ENCODE measurements around the gene VAMP7. TPM values are rescaled to one million over a fixed set of nuclear protein-coding genes. Genes with fewer than 3 reads are reported as not detected.
"Not testable (repeated sequence)": the region's sequence is repeated elsewhere in the genome, so short reads cannot be mapped to it uniquely, and the experiment has no call there.

The VAMP7 gene
- polyA plus RNA-seq, 1 donor (not counting 4 experiments of a cell fraction or from before 2014, with no cell fraction given): 41.5 TPM

DNA sequence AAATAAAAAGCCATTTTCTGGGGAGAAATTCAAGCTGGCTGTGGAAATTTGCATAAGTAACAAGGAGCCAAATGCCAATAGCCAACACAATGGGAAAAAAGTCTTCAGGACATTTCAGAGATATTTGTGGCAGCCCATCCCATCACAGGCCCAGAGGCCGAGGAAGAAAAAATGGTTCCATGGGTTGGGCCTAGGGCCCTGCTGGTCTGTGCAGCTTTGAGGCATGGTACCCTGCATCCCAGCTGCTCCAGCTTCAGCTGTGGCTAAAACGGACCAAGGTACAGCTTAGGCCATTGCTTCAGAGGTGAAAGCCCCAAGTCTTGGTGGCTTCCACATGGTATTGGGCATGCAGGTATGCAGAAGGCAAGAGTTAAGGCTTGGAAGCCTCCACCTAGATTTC, 102.2 kb downstream of the VAMP7 start:
- no peak overlapping the region for H3K9ac ChIP-seq (ENCODE audit: control insufficient read depth, extremely low read depth, insufficient read depth, low read length)
- no peak overlapping the region for H3K4me2 ChIP-seq (ENCODE audit: control insufficient read depth, extremely low read depth, insufficient read depth, low read depth, low read length)
- no peaks in the 10 kb centered on the region for H3K79me2 ChIP-seq (ENCODE audit: control insufficient read depth, insufficient read depth, low read length)
- dilution Hi-C loops (cut with MboI; ENCODE audit: extremely low pct_ligation_motif_present, low sequenced_read_pairs): no loop called here
- no peak for FAIRE-seq
- H2AFZ ChIP-seq (ENCODE audit: control insufficient read depth, low read length): no peak overlapping the region
- H3K4me1 ChIP-seq (ENCODE audit: control insufficient read depth, extremely low read depth, insufficient read depth, low read length): no peaks in the 10 kb centered on the region
- H3K9me1 ChIP-seq (ENCODE audit: control insufficient read depth, extremely low read depth, insufficient read depth, low read length): no peaks in the 10 kb centered on the region
- H3K27ac ChIP-seq (ENCODE audit: control insufficient read depth, insufficient read depth, low read length): no peak overlapping the region
- TF ChIP-seq EZH2 (IDR thresholded peaks at IDR 0.05; ENCODE audit: low read length): no peak
- TF ChIP-seq, protein P1, sequence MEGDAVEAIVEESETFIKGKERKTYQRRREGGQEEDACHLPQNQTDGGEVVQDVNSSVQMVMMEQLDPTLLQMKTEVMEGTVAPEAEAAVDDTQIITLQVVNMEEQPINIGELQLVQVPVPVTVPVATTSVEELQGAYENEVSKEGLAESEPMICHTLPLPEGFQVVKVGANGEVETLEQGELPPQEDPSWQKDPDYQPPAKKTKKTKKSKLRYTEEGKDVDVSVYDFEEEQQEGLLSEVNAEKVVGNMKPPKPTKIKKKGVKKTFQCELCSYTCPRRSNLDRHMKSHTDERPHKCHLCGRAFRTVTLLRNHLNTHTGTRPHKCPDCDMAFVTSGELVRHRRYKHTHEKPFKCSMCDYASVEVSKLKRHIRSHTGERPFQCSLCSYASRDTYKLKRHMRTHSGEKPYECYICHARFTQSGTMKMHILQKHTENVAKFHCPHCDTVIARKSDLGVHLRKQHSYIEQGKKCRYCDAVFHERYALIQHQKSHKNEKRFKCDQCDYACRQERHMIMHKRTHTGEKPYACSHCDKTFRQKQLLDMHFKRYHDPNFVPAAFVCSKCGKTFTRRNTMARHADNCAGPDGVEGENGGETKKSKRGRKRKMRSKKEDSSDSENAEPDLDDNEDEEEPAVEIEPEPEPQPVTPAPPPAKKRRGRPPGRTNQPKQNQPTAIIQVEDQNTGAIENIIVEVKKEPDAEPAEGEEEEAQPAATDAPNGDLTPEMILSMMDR (optimal IDR thresholded peaks at IDR 0.05 in 1 of 3, IDR thresholded peaks at IDR 0.05 in 1 of 3, conservative IDR thresholded peaks at IDR 0.05 in 1 of 3; ENCODE audit: extremely low read depth in 1 of 3, insufficient read depth in 2 of 3, low read length in 3 of 3): no peak
- DNase-seq (ENCODE audit: low read depth, low spot score): no peak
- H3K36me3 ChIP-seq (ENCODE audit: control insufficient read depth in 2 of 2, extremely low read depth in 1 of 2, insufficient read depth in 2 of 2, low read length in 2 of 2): no peaks in the 10 kb centered on the region
- no peaks in the 10 kb centered on the region for H3K27me3 ChIP-seq (ENCODE audit: control insufficient read depth, extremely low read depth, insufficient read depth, low read length)
- H4K20me1 ChIP-seq (ENCODE audit: control insufficient read depth, extremely low read depth, insufficient read depth, low read length): no peaks in the 10 kb centered on the region
- no peaks in the 10 kb centered on the region for H3K9me3 ChIP-seq (ENCODE audit: control insufficient read depth, low read depth, low read length)
- no peak overlapping the region for H3K4me3 ChIP-seq (ENCODE audit: control insufficient read depth in 2 of 3, extremely low read depth in 1 of 3, insufficient read depth in 2 of 3, low read depth in 1 of 3, low read length in 3 of 3)

DNA sequence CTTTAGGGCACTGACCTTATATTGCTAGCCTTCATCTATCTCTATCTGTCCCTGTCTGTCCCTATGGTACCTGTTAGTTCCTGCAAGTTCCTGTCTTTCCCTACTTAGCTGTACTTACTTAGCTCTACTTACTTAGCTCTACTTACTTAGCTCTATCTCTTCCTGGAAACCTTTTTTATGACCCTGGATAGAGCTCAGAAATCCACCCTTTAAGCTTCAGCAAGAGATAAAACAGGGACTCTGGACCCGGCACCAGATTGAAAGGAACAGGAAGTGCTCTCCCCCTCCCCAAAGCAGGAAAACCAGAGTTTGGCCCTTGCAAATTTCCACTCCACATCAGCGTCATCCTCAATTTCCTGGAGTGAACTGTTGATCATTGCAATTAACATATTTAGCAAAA, 104.1 kb downstream of the VAMP7 start:
- dilution Hi-C loops (cut with MboI; ENCODE audit: extremely low pct_ligation_motif_present, low sequenced_read_pairs): no loop called here
- H3K4me3 ChIP-seq (ENCODE audit: control insufficient read depth in 2 of 3, extremely low read depth in 1 of 3, insufficient read depth in 2 of 3, low read depth in 1 of 3, low read length in 3 of 3): no peak overlapping the region
- FAIRE-seq (no peak), DNase-seq (ENCODE audit: low read depth, low spot score) (no peak)
- H3K4me1 ChIP-seq (ENCODE audit: control insufficient read depth, extremely low read depth, insufficient read depth, low read length): no peaks in the 10 kb centered on the region
- no peaks in the 10 kb centered on the region for H3K9me1 ChIP-seq (ENCODE audit: control insufficient read depth, extremely low read depth, insufficient read depth, low read length)
- H3K79me2 ChIP-seq (ENCODE audit: control insufficient read depth, insufficient read depth, low read length): no peaks in the 10 kb centered on the region
- TF ChIP-seq EZH2 (IDR thresholded peaks at IDR 0.05; ENCODE audit: low read length): no peak
- H4K20me1 ChIP-seq (ENCODE audit: control insufficient read depth, extremely low read depth, insufficient read depth, low read length): no peaks in the 10 kb centered on the region
- H3K9me3 ChIP-seq (ENCODE audit: control insufficient read depth, low read depth, low read length): no peaks in the 10 kb centered on the region
- no peak overlapping the region for H3K27ac ChIP-seq (ENCODE audit: control insufficient read depth, insufficient read depth, low read length)
- no peak overlapping the region for H2AFZ ChIP-seq (ENCODE audit: control insufficient read depth, low read length)
- H3K36me3 ChIP-seq (ENCODE audit: control insufficient read depth in 2 of 2, extremely low read depth in 1 of 2, insufficient read depth in 2 of 2, low read length in 2 of 2): no peaks in the 10 kb centered on the region
- H3K4me2 ChIP-seq (ENCODE audit: control insufficient read depth, extremely low read depth, insufficient read depth, low read depth, low read length): no peak overlapping the region
- H3K9ac ChIP-seq (ENCODE audit: control insufficient read depth, extremely low read depth, insufficient read depth, low read length): no peak overlapping the region
- no peaks in the 10 kb centered on the region for H3K27me3 ChIP-seq (ENCODE audit: control insufficient read depth, extremely low read depth, insufficient read depth, low read length)

DNA sequence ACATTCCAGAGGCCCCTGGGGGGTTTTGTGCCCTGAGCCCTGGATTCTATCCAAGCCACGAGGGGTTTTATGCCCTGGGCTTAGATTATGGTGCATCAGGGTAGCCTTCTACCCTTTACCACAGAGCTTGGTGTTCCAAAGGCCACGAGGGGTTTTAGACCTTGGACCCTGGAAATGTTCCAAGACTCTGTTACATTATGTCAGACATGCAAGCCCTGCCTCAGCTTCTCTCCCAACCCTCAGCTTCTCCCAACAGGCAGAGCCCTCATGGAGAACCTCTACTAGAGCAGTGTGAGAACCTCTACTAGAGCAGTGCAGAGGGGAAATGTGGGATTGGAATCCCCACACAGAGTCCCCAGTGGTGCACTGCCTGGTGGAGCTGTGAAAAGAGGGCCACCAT, 105.8 kb downstream of the VAMP7 start:
- H3K79me2 ChIP-seq (ENCODE audit: control insufficient read depth, insufficient read depth, low read length); H3K27ac ChIP-seq (ENCODE audit: control insufficient read depth, insufficient read depth, low read length); H3K9me3 ChIP-seq (ENCODE audit: control insufficient read depth, low read depth, low read length); H3K4me1 ChIP-seq (ENCODE audit: control insufficient read depth, extremely low read depth, insufficient read depth, low read length); H3K27me3 ChIP-seq (ENCODE audit: control insufficient read depth, extremely low read depth, insufficient read depth, low read length); H3K4me2 ChIP-seq (ENCODE audit: control insufficient read depth, extremely low read depth, insufficient read depth, low read depth, low read length); H3K4me3 ChIP-seq (ENCODE audit: control insufficient read depth in 2 of 3, extremely low read depth in 1 of 3, insufficient read depth in 2 of 3, low read depth in 1 of 3, low read length in 3 of 3); H3K9me1 ChIP-seq (ENCODE audit: control insufficient read depth, extremely low read depth, insufficient read depth, low read length); H3K36me3 ChIP-seq (ENCODE audit: control insufficient read depth in 2 of 2, extremely low read depth in 1 of 2, insufficient read depth in 2 of 2, low read length in 2 of 2); H3K9ac ChIP-seq (ENCODE audit: control insufficient read depth, extremely low read depth, insufficient read depth, low read length); H2AFZ ChIP-seq (ENCODE audit: control insufficient read depth, low read length); dilution Hi-C loops (cut with MboI; ENCODE audit: extremely low pct_ligation_motif_present, low sequenced_read_pairs); DNase-seq (ENCODE audit: low read depth, low spot score); H4K20me1 ChIP-seq (ENCODE audit: control insufficient read depth, extremely low read depth, insufficient read depth, low read length); FAIRE-seq: not testable (repeated sequence)

Data from keratinocyte (primary cell).